ENCODE measurements around the gene KNCN.

The KNCN gene

DNA sequence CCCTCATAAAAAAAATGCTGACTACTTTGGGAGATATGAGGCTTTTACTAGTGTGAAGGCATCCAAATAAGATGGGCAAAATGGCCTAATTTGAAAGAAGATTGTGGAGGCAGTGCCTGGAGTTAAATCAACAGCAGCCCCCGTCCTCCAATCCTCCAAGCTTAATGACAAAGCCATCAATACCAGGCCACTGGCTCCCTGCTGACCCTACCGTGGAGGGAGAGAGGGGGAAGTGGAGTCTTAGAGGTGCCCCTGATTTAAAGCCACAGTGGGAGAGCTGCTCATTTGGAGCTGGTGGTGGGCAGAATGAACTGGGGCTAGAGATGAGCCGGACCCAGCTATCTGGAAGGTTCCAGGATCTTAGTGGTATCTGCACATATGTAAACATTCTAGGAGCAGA lies 24.3 kb upstream of the KNCN start:
- Histone ChIP-seq H4K8ac (ENCODE audit: low read depth, low read length) (no peak overlapping the region), H3K4me3 (ENCODE audit: low read length in 2 of 2) (no peak overlapping the region), H3K4me2 (ENCODE audit: insufficient read depth, low read length, poor library complexity, severe bottlenecking) (no peak overlapping the region), H3K4me1 (ENCODE audit: control insufficient read depth in 2 of 2, insufficient read depth in 1 of 2, low read depth in 1 of 2, low read length in 2 of 2) (peaks cover 4 to 5% of the 10 kb centered on the region in 2 donors), H3K79me1 (ENCODE audit: low read depth, low read length) (no peaks in the 10 kb centered on the region), H2AFZ (ENCODE audit: low read length) (no peak overlapping the region), H3K27me3 (ENCODE audit: control insufficient read depth in 3 of 3, insufficient read depth in 3 of 3, low read depth in 1 of 3, low read length in 3 of 3) (no peaks in the 10 kb centered on the region), H2AK5ac (ENCODE audit: low read depth, low read length) (no peak overlapping the region), H3K4ac (ENCODE audit: low read length) (no peak overlapping the region), H2BK120ac (ENCODE audit: low read depth, low read length) (no peak overlapping the region), H2BK15ac (ENCODE audit: low read length) (no peak overlapping the region), H2BK12ac (ENCODE audit: low read length) (no peak overlapping the region), H3K18ac (ENCODE audit: low read length) (no peak overlapping the region), H2BK5ac (ENCODE audit: low read length) (no peak overlapping the region), H3K9me3 (replicated peaks in 1 of 2; ENCODE audit: control insufficient read depth in 2 of 2, insufficient read depth in 1 of 2, low read depth in 1 of 2, low read length in 2 of 2) (no peaks in the 10 kb centered on the region), H3K14ac (ENCODE audit: low read length) (no peak overlapping the region), H3K9ac (ENCODE audit: low read depth, low read length, poor library complexity) (no peak overlapping the region), H3K27ac (replicated peaks; ENCODE audit: low read length) (no peak overlapping the region), H4K91ac (ENCODE audit: low read depth, low read length, poor library complexity) (no peak overlapping the region), H3K36me3 (replicated peaks in 1 of 2; ENCODE audit: control insufficient read depth in 2 of 2, insufficient read depth in 2 of 2, low read length in 2 of 2) (peaks cover 3 to 19% of the 10 kb centered on the region in 2 donors), H3K23ac (ENCODE audit: low read depth, low read length, poor library complexity) (no peak overlapping the region)
- WGBS, 2 donors (ENCODE audit: extremely low coverage in 2 of 2, insufficient read length in 2 of 2, insufficient replicate concordance in 1 of 2), result no CpG with 5 or more reads among the region's 3 CpGs
- no peak for DNase-seq (ENCODE audit: low spot score)

DNA sequence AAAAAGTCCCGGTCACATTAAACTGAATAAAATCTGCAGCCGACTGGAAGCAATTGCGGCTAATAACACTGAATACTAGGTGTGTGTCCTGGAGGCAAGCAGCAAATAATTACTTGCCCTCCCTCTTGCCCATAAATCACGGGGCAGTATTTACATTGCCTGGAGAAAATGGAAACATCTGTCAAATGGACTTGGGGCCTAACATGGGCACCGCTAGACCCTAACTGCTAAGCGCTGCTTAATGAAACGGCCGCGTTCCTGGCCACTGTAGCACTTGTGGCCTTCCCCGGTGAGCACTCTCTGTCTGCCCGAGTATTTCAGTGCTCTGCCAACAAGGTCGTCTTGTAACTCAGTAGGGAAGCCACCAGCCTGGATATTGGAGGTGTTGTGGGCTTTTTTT lies 23.9 kb upstream of the KNCN start:
- no peak overlapping the region for H3K4me2 ChIP-seq (ENCODE audit: insufficient read depth, low read length, poor library complexity, severe bottlenecking)
- H3K4me1 ChIP-seq (ENCODE audit: control insufficient read depth in 2 of 2, insufficient read depth in 1 of 2, low read depth in 1 of 2, low read length in 2 of 2), result peaks cover 4 to 5% of the 10 kb centered on the region in 2 donors
- H2BK5ac ChIP-seq (ENCODE audit: low read length), result no peak overlapping the region
- no peak overlapping the region for H2AK5ac ChIP-seq (ENCODE audit: low read depth, low read length)
- peak overlapping the region; percentile 16 for H3K27ac ChIP-seq (replicated peaks; ENCODE audit: low read length)
- H3K23ac ChIP-seq (ENCODE audit: low read depth, low read length, poor library complexity), result no peak overlapping the region
- no peaks in the 10 kb centered on the region for H3K27me3 ChIP-seq (ENCODE audit: control insufficient read depth in 3 of 3, insufficient read depth in 3 of 3, low read depth in 1 of 3, low read length in 3 of 3)
- no peak overlapping the region for H4K8ac ChIP-seq (ENCODE audit: low read depth, low read length)
- H3K4ac ChIP-seq (ENCODE audit: low read length), result no peak overlapping the region
- DNase-seq (ENCODE audit: low spot score), result no peak
- no CpG with 5 or more reads among the region's 12 CpGs for WGBS, 2 donors (ENCODE audit: extremely low coverage in 2 of 2, insufficient read length in 2 of 2, insufficient replicate concordance in 1 of 2)
- H2AFZ ChIP-seq (ENCODE audit: low read length), result no peak overlapping the region
- H4K91ac ChIP-seq (ENCODE audit: low read depth, low read length, poor library complexity), result no peak overlapping the region
- H2BK12ac ChIP-seq (ENCODE audit: low read length), result no peak overlapping the region
- H3K14ac ChIP-seq (ENCODE audit: low read length), result no peak overlapping the region
- no peaks in the 10 kb centered on the region for H3K79me1 ChIP-seq (ENCODE audit: low read depth, low read length)
- H2BK120ac ChIP-seq (ENCODE audit: low read depth, low read length), result no peak overlapping the region
- H3K4me3 ChIP-seq (ENCODE audit: low read length in 2 of 2), result no peak overlapping the region
- peaks cover 0 to 14% of the 10 kb centered on the region in 2 donors for H3K36me3 ChIP-seq (replicated peaks in 1 of 2; ENCODE audit: control insufficient read depth in 2 of 2, insufficient read depth in 2 of 2, low read length in 2 of 2)
- no peak overlapping the region for H3K9ac ChIP-seq (ENCODE audit: low read depth, low read length, poor library complexity)
- no peak overlapping the region for H2BK15ac ChIP-seq (ENCODE audit: low read length)
- H3K9me3 ChIP-seq (replicated peaks in 1 of 2; ENCODE audit: control insufficient read depth in 2 of 2, insufficient read depth in 1 of 2, low read depth in 1 of 2, low read length in 2 of 2), result no peaks in the 10 kb centered on the region
- peak overlapping the region; percentile 32 for H3K18ac ChIP-seq (ENCODE audit: low read length)

DNA sequence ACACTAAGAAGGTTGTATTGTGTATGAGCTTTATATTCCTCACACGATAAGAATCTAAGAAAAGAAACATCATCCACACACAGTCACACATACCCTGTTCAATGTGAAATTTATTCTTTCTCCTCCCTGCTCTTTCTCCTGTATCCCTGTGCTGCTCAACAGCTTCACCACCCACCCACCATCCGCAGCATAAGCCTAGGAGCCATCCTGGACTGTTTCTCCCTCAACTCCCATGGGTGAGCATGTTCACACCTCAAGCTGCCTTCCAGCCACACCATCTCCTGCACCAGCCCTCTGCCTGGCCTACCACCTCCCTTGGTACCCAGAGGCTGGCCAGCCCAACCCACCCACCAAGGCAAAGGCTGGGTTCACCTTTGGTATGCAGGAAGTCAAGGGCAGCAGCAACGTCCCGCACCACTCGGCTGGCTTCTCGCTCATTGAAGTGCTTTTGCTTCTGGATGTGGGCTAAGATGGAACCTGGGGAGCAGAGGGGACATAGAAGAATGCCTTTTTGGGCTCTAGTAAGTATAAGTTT lies 20.3 kb upstream of the KNCN start:
- H2AFZ ChIP-seq (ENCODE audit: low read length), result no peak overlapping the region
- no peak overlapping the region for H2AK5ac ChIP-seq (ENCODE audit: low read depth, low read length)
- H3K14ac ChIP-seq (ENCODE audit: low read length), result no peak overlapping the region
- H2BK12ac ChIP-seq (ENCODE audit: low read length), result no peak overlapping the region
- no peak overlapping the region for H3K4ac ChIP-seq (ENCODE audit: low read length)
- no peak overlapping the region for H3K4me2 ChIP-seq (ENCODE audit: insufficient read depth, low read length, poor library complexity, severe bottlenecking)
- peaks cover 0 to 7% of the 10 kb centered on the region in 2 donors for H3K36me3 ChIP-seq (replicated peaks in 1 of 2; ENCODE audit: control insufficient read depth in 2 of 2, insufficient read depth in 2 of 2, low read length in 2 of 2)
- no peak overlapping the region for H3K27ac ChIP-seq (replicated peaks; ENCODE audit: low read length)
- H3K9ac ChIP-seq (ENCODE audit: low read depth, low read length, poor library complexity), result no peak overlapping the region
- H3K27me3 ChIP-seq (ENCODE audit: control insufficient read depth in 3 of 3, insufficient read depth in 3 of 3, low read depth in 1 of 3, low read length in 3 of 3), result no peaks in the 10 kb centered on the region
- no peak overlapping the region for H2BK5ac ChIP-seq (ENCODE audit: low read length)
- no peak overlapping the region for H3K18ac ChIP-seq (ENCODE audit: low read length)
- H3K23ac ChIP-seq (ENCODE audit: low read depth, low read length, poor library complexity), result no peak overlapping the region
- H2BK15ac ChIP-seq (ENCODE audit: low read length), result no peak overlapping the region
- no peaks in the 10 kb centered on the region for H3K9me3 ChIP-seq (replicated peaks in 1 of 2; ENCODE audit: control insufficient read depth in 2 of 2, insufficient read depth in 1 of 2, low read depth in 1 of 2, low read length in 2 of 2)
- no peak overlapping the region for H4K8ac ChIP-seq (ENCODE audit: low read depth, low read length)
- H3K4me1 ChIP-seq (ENCODE audit: control insufficient read depth in 2 of 2, insufficient read depth in 1 of 2, low read depth in 1 of 2, low read length in 2 of 2), result peaks cover 4 to 15% of the 10 kb centered on the region in 2 donors
- H4K91ac ChIP-seq (ENCODE audit: low read depth, low read length, poor library complexity), result no peak overlapping the region
- WGBS, 2 donors (ENCODE audit: extremely low coverage in 2 of 2, insufficient read length in 2 of 2, insufficient replicate concordance in 1 of 2), result no CpG with 5 or more reads among the region's 6 CpGs
- H3K79me1 ChIP-seq (ENCODE audit: low read depth, low read length), result no peaks in the 10 kb centered on the region
- DNase-seq (ENCODE audit: low spot score), result no peak
- no peak overlapping the region for H2BK120ac ChIP-seq (ENCODE audit: low read depth, low read length)
- no peak overlapping the region for H3K4me3 ChIP-seq (ENCODE audit: low read length in 2 of 2)

DNA sequence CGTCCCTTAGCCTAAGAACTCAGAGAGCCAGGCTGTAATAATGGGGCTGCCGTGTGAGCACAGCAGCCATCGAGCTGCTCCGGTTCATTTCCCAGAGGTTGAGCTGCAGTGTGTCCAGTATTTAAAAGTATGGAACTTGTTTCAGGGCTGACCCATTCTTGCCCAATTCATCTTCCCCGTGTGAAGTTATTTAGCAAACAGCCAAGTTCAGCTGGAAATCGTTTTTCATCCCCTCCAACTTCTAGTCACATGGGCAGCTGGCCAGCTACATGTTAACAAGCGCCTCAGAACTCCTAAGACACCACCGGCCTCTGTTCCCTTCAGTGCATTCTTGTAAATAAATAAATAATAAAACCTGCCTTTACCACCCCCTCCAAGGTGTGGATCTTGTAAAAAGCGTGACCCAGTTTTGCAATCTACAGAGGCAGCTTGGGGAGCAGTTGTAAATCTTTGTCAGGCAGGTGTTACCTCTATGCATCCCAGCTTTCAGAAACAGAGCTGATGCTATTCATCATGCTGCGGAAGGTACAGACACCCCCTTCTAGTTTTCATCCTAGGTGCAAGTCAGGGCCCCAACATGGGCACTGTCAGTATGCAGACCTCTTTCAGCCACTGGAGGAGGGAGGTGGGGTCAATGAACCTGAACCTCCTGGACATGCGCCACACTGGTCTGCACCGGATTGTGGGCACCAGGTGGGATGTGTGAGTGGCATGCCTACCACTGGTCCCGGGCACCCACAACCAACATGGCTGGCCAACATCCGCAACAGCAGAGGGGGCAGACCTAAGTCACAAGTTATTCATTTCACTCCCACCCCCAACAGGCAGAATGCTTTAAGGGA lies 18.7 kb upstream of the KNCN start:
- H3K27me3 ChIP-seq (ENCODE audit: control insufficient read depth in 3 of 3, insufficient read depth in 3 of 3, low read depth in 1 of 3, low read length in 3 of 3), result no peaks in the 10 kb centered on the region
- no peak overlapping the region for H2AFZ ChIP-seq (ENCODE audit: low read length)
- no CpG with 5 or more reads among the region's 14 CpGs for WGBS, 2 donors (ENCODE audit: extremely low coverage in 2 of 2, insufficient read length in 2 of 2, insufficient replicate concordance in 1 of 2)
- H3K18ac ChIP-seq (ENCODE audit: low read length), result peak overlapping the region; percentile 18
- H4K8ac ChIP-seq (ENCODE audit: low read depth, low read length), result no peak overlapping the region
- no peak overlapping the region for H2BK15ac ChIP-seq (ENCODE audit: low read length)
- H2AK5ac ChIP-seq (ENCODE audit: low read depth, low read length), result peak overlapping the region; percentile 6
- H3K27ac ChIP-seq (replicated peaks; ENCODE audit: low read length), result no peak overlapping the region
- H3K36me3 ChIP-seq (replicated peaks in 1 of 2; ENCODE audit: control insufficient read depth in 2 of 2, insufficient read depth in 2 of 2, low read length in 2 of 2), result peaks cover 0 to 14% of the 10 kb centered on the region in 2 donors
- H2BK120ac ChIP-seq (ENCODE audit: low read depth, low read length), result no peak overlapping the region
- no peak overlapping the region for H3K4me2 ChIP-seq (ENCODE audit: insufficient read depth, low read length, poor library complexity, severe bottlenecking)
- H3K14ac ChIP-seq (ENCODE audit: low read length), result no peak overlapping the region
- no peak overlapping the region for H3K23ac ChIP-seq (ENCODE audit: low read depth, low read length, poor library complexity)
- no peak overlapping the region for H3K4me3 ChIP-seq (ENCODE audit: low read length in 2 of 2)
- DNase-seq (ENCODE audit: low spot score), result no peak
- H3K9ac ChIP-seq (ENCODE audit: low read depth, low read length, poor library complexity), result no peak overlapping the region
- H2BK12ac ChIP-seq (ENCODE audit: low read length), result no peak overlapping the region
- peaks cover 0 to 3% of the 10 kb centered on the region in 2 donors for H3K9me3 ChIP-seq (replicated peaks in 1 of 2; ENCODE audit: control insufficient read depth in 2 of 2, insufficient read depth in 1 of 2, low read depth in 1 of 2, low read length in 2 of 2)
- H3K79me1 ChIP-seq (ENCODE audit: low read depth, low read length), result no peaks in the 10 kb centered on the region
- peak overlapping the region; percentile 67 for H2BK5ac ChIP-seq (ENCODE audit: low read length)
- no peak overlapping the region for H3K4ac ChIP-seq (ENCODE audit: low read length)
- H4K91ac ChIP-seq (ENCODE audit: low read depth, low read length, poor library complexity), result peak overlapping the region; percentile 67
- H3K4me1 ChIP-seq (ENCODE audit: control insufficient read depth in 2 of 2, insufficient read depth in 1 of 2, low read depth in 1 of 2, low read length in 2 of 2), result peaks cover 0 to 12% of the 10 kb centered on the region in 2 donors
